Suprapubic skin (tissue), 3 donors: Measurements from ENCODE around the gene ARSK.

Source experiments
- CTCF ChIP-seq, 2 donors: fragments of 200-600 bp in 1 of 2; fragments of 450-650 bp in 1 of 2; sonication (generic) in 1 of 2; IDR thresholded peaks; one replicate each; pipeline ENCODE4 v1.5.1; 2016 to 2019; ENCODE audit warnings: antibody characterized with exemption in 2 of 2, mild to moderate bottlenecking in 1 of 2, moderate library complexity in 1 of 2
- POLR2A ChIP-seq, 2 donors: fragments of 450-650 bp; IDR thresholded peaks; one replicate each; pipeline ENCODE4 v1.6.1; 2017; ENCODE audit warnings: antibody characterized with exemption in 2 of 2, mild to moderate bottlenecking in 2 of 2, moderate library complexity in 2 of 2

- TF ChIP-seq CTCF (IDR thresholded peaks at IDR 0.05) (no peak), POLR2A (IDR thresholded peaks at IDR 0.05) (no peak)
These were observed 69.5 kb downstream of the ARSK start for GRCh38 chr5:95624368-95624767.
